Astrocyte (in vitro differentiated cells and primary cell): ENCODE data around the gene TNFAIP1. TPM values are rescaled to one million over a fixed set of nuclear protein-coding genes. Genes with fewer than 3 reads are reported as not detected.

Experiments used
- DNase-seq: peaks from one replicate; pipeline ENCODE4 v3.0.0-alpha.2; 2010; ENCODE audit warnings: low read depth
- FAIRE-seq: peaks from 2 replicates; lab custom pipeline; 2011; peaks lifted over from hg19 to GRCh38; lab: Jason Lieb, UNC
- H2AFZ ChIP-seq: 2 replicates; pipeline ENCODE4 v1.6.0; 2012; ENCODE audit warnings: low read depth, low read length, inconsistent platforms
- H3K27ac ChIP-seq: 2 replicates; pipeline ENCODE4 v1.5.1; 2011; ENCODE audit warnings: low read depth, low read length, inconsistent platforms
- H3K27me3 ChIP-seq: 2 replicates; pipeline ENCODE4 v1.6.0; 2011; ENCODE audit warnings: low read length, inconsistent platforms; ENCODE audit not compliant: insufficient read depth
- H3K36me3 ChIP-seq: 2 replicates; pipeline ENCODE4 v1.5.1; 2011; ENCODE audit warnings: low read length, inconsistent platforms; ENCODE audit not compliant: insufficient read depth
- H3K4me1 ChIP-seq: 2 replicates; pipeline ENCODE4 v1.5.1; 2011; ENCODE audit warnings: low read length, inconsistent platforms; ENCODE audit not compliant: insufficient read depth
- H3K4me2 ChIP-seq: 2 replicates; pipeline ENCODE4 v1.6.0; 2012; ENCODE audit warnings: low read length, inconsistent platforms
- H3K4me3 ChIP-seq: 2 replicates; pipeline ENCODE4 v1.5.1; 2011; ENCODE audit warnings: low read depth, mild to moderate bottlenecking, low read length, inconsistent platforms; ENCODE audit not compliant: insufficient read depth
- H3K79me2 ChIP-seq: 2 replicates; pipeline ENCODE4 v1.6.0; 2012; ENCODE audit warnings: mild to moderate bottlenecking, low read length, inconsistent platforms; ENCODE audit not compliant: insufficient read depth
- H3K9ac ChIP-seq: 2 replicates; pipeline ENCODE4 v1.6.0; 2012; ENCODE audit warnings: mild to moderate bottlenecking, low read length, inconsistent platforms
- H3K9me3 ChIP-seq: 2 replicates; pipeline ENCODE4 v1.5.1; 2012; ENCODE audit warnings: low read depth, mild to moderate bottlenecking, low read length, inconsistent platforms; ENCODE audit not compliant: insufficient read depth
- H4K20me1 ChIP-seq: 2 replicates; pipeline ENCODE4 v1.6.0; 2012; ENCODE audit warnings: low read length, inconsistent platforms; ENCODE audit not compliant: insufficient read depth
- H3K27ac Mint-ChIP-seq: one replicate; pipeline ENCODE4 v1.8.0; 2021; ENCODE audit warnings: mild to moderate bottlenecking, mixed read lengths; ENCODE audit not compliant: unreplicated experiment
- H3K27me3 Mint-ChIP-seq: one replicate; pipeline ENCODE4 v1.8.0; 2021; ENCODE audit warnings: low read depth, mixed read lengths; ENCODE audit not compliant: unreplicated experiment
- H3K36me3 Mint-ChIP-seq: one replicate; pipeline ENCODE4 v1.8.0; 2021; ENCODE audit warnings: low read depth, mixed read lengths; ENCODE audit not compliant: unreplicated experiment
- H3K4me1 Mint-ChIP-seq: one replicate; pipeline ENCODE4 v1.8.0; 2021; ENCODE audit warnings: low read depth, mixed read lengths; ENCODE audit not compliant: unreplicated experiment
- H3K4me3 Mint-ChIP-seq: one replicate; pipeline ENCODE4 v1.8.0; 2021; ENCODE audit warnings: mild to moderate bottlenecking, moderate library complexity, mixed read lengths; ENCODE audit not compliant: unreplicated experiment
- H3K9me3 Mint-ChIP-seq: one replicate; pipeline ENCODE4 v1.8.0; 2021; ENCODE audit warnings: mild to moderate bottlenecking, mixed read lengths; ENCODE audit not compliant: unreplicated experiment
- EZH2 ChIP-seq: IDR thresholded peaks from 2 replicates; pipeline ENCODE4 v1.6.1; 2012; ENCODE audit warnings: mild to moderate bottlenecking, low read length, inconsistent platforms; ENCODE audit not compliant: insufficient read depth
- total RNA-seq: library from RNA; stranded (reverse); gene quantifications from 2 replicates; pipeline ENCODE4 v1.2.1, GENCODE V29; 2021
- TF ChIP-seq, protein P1 (sequence below): IDR thresholded peaks from 2 replicates; pipeline ENCODE4 v1.5.1; 2011; ENCODE audit warnings: low read depth, mild to moderate bottlenecking, inconsistent platforms, low read length, moderate library complexity; ENCODE audit not compliant: insufficient read depth

The TNFAIP1 gene
- total RNA-seq, 1 donor from 2014 or later: 100 TPM

DNA sequence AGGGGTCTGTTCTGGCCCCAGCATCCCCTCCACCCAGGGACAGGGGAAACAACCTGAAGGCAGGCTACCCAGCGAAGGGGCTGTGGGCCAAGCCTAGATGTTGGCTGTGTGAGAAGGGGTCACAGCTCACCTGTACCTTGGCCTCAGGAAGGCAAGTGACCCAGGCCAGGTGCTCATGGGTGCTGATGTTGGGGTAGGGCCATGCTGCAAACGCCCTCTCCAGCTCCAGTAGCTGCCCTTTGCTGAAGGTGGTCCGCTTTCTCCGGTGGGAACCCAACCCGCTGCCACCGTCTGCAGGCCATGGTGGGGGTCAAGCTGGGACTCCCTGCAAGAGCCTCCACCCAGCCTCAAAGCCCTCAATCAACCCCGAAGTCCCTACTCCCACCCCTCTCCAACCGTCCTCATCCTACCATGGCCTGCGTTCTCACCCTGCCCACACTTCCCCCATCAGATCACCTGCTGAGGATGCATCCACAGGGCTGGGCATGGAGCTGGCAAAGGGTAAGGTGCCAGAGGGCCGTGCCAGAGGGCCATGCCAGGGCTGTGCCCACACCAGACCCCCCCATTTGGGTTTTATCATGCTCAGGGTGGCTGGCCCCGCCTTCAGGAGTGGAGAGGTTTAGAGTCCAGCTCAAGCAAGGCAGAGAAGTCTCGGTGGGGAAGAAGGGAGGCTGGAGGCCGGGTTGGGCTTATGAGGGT lies 29.3 kb downstream of the TNFAIP1 start, which contains the start of gene SEBOX:
Gene SEBOX (minus strand): TSS at position 535 of the 699 bp plus-strand sequence. CDS start 48 bp downstream, at position 487.
- DNase-seq (no peak), FAIRE-seq (no peak)
- H3K9me3 Mint-ChIP-seq: no peaks in the 10 kb centered on the region
- Histone ChIP-seq H3K4me1 (no peaks in the 10 kb centered on the region), H3K4me2 (no peak within 1 kb of the TSS), H3K27ac (no peak within 1 kb of the TSS), H3K79me2 (no peaks in the 10 kb centered on the region), H2AFZ (no peak within 1 kb of the TSS), H3K27me3 (no peaks in the 10 kb centered on the region), H3K36me3 (peaks cover 20% of the 10 kb centered on the region), H3K9ac (no peak within 1 kb of the TSS), H3K9me3 (no peaks in the 10 kb centered on the region), H3K4me3 (no peak within 1 kb of the TSS), H4K20me1 (no peaks in the 10 kb centered on the region)
- H3K4me1 Mint-ChIP-seq: peaks cover 2% of the 10 kb centered on the region
- TF ChIP-seq EZH2: no peak
- TF ChIP-seq, protein P1, sequence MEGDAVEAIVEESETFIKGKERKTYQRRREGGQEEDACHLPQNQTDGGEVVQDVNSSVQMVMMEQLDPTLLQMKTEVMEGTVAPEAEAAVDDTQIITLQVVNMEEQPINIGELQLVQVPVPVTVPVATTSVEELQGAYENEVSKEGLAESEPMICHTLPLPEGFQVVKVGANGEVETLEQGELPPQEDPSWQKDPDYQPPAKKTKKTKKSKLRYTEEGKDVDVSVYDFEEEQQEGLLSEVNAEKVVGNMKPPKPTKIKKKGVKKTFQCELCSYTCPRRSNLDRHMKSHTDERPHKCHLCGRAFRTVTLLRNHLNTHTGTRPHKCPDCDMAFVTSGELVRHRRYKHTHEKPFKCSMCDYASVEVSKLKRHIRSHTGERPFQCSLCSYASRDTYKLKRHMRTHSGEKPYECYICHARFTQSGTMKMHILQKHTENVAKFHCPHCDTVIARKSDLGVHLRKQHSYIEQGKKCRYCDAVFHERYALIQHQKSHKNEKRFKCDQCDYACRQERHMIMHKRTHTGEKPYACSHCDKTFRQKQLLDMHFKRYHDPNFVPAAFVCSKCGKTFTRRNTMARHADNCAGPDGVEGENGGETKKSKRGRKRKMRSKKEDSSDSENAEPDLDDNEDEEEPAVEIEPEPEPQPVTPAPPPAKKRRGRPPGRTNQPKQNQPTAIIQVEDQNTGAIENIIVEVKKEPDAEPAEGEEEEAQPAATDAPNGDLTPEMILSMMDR: no peak
- no peak within 1 kb of the TSS for H3K4me3 Mint-ChIP-seq
- no peaks in the 10 kb centered on the region for H3K27me3 Mint-ChIP-seq
- no peak within 1 kb of the TSS for H3K27ac Mint-ChIP-seq
- peaks cover 13% of the 10 kb centered on the region for H3K36me3 Mint-ChIP-seq

DNA sequence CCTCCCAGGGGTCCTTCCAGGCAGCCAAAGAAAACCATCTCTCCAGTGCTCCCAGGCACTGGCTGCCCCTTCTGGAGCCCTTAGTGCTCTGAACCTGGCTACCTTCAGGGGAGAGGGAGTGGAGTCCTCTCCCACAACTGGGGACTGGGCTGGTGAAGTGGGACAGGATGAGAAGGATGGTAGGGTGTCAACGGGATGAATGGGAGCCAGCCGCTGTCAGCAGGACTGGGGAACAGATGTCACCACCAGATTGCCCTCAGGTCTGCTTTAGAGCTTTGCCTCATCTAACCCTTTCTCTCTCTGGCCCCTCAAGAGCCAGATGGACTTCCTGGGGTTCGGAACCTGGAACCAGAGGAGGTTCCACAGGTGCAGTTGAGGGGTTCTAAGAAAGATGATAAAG lies 29.9 kb downstream of the TNFAIP1 start:
- no peak overlapping the region for H3K4me2 ChIP-seq
- H2AFZ ChIP-seq: no peak overlapping the region
- no peak overlapping the region for H3K4me3 ChIP-seq
- no peak for FAIRE-seq
- Mint-ChIP-seq H3K4me1 (peaks cover 9% of the 10 kb centered on the region), H3K27me3 (no peaks in the 10 kb centered on the region), H3K36me3 (peaks cover 7% of the 10 kb centered on the region), H3K27ac (no peak overlapping the region), H3K4me3 (no peak overlapping the region), H3K9me3 (no peaks in the 10 kb centered on the region)
- H4K20me1 ChIP-seq: no peaks in the 10 kb centered on the region
- peaks cover 1% of the 10 kb centered on the region for H3K4me1 ChIP-seq
- H3K27ac ChIP-seq: no peak overlapping the region
- TF ChIP-seq, protein P1: no peak
- TF ChIP-seq EZH2: no peak
- no peaks in the 10 kb centered on the region for H3K27me3 ChIP-seq
- H3K9me3 ChIP-seq: no peaks in the 10 kb centered on the region
- no peak overlapping the region for H3K9ac ChIP-seq
- DNase-seq: no peak
- H3K79me2 ChIP-seq: no peaks in the 10 kb centered on the region
- peaks cover 15% of the 10 kb centered on the region for H3K36me3 ChIP-seq

DNA sequence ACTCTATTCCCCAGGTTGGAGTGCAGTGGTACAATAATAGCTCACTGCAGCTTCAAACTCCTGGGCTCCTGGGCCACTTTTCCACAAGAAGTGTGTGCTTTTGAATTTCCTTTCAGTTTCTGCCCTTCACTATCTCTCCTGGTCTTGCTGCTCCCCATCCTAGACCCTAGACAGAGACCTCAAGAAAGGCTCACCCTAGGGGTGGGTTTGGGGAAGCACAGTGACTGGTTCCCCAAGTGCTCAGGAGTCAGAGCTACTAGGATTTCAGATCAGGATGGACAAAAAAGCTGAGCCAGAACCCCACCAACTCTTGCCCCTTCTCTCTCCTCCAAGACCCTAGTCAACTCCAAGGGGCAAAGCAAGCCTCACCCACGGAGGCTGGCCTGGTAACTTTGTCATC lies 31.0 kb downstream of the TNFAIP1 start:
- TF ChIP-seq, protein P1: no peak
- TF ChIP-seq EZH2: no peak
- peaks cover 4% of the 10 kb centered on the region for H3K36me3 Mint-ChIP-seq
- Histone ChIP-seq H3K4me3 (no peak overlapping the region), H3K36me3 (peaks cover 9% of the 10 kb centered on the region), H3K79me2 (no peaks in the 10 kb centered on the region), H3K9ac (no peak overlapping the region), H3K27ac (no peak overlapping the region), H3K4me2 (no peak overlapping the region), H3K4me1 (peaks cover 8% of the 10 kb centered on the region), H4K20me1 (no peaks in the 10 kb centered on the region), H3K9me3 (no peaks in the 10 kb centered on the region), H3K27me3 (no peaks in the 10 kb centered on the region), H2AFZ (no peak overlapping the region)
- no peak overlapping the region for H3K27ac Mint-ChIP-seq
- no peaks in the 10 kb centered on the region for H3K9me3 Mint-ChIP-seq
- H3K27me3 Mint-ChIP-seq: no peaks in the 10 kb centered on the region
- peaks cover 10% of the 10 kb centered on the region for H3K4me1 Mint-ChIP-seq
- no peak for DNase-seq
- FAIRE-seq: no peak
- H3K4me3 Mint-ChIP-seq: no peak overlapping the region
